ENCODE results near the gene GATAD2B. TPM values are rescaled to one million over a fixed set of nuclear protein-coding genes. Genes with fewer than 3 reads are reported as not detected.

Gene GATAD2B
- polyA plus RNA-seq (2013, experiment 1 of 2) = 24.6 TPM
- polyA plus RNA-seq (2013, experiment 2 of 2) = 17.9 TPM

GRCh38 chr1:153922972-153923925, at the start of gene GATAD2B:
GATAD2B (minus strand) TSS chr1:153922972; CDS start chr1:153828347, 94,625 bp downstream.
- 0% methylated on average over 47 to 48 of the region's 53 CpGs for WGBS, 2 experiments (ENCODE audit: insufficient coverage in 2 of 2)
- peaks cover 17% of the 10 kb centered on the region for H3K4me1 ChIP-seq (ENCODE audit: control insufficient read depth, insufficient read depth, low read length, poor library complexity, severe bottlenecking)
- H3K9me3 ChIP-seq (ENCODE audit: control insufficient read depth, low read length) = no peaks in the 10 kb centered on the region
- peak within 1 kb of the TSS; percentile 89 for H3K27ac ChIP-seq (ENCODE audit: low read depth, low read length, severe bottlenecking)
- peak within 1 kb of the TSS; percentile 87 for H3K4me3 ChIP-seq (ENCODE audit: extremely low read depth, insufficient read depth, low read length, poor library complexity, severe bottlenecking)
- H3K36me3 ChIP-seq (ENCODE audit: control insufficient read depth, insufficient read depth, low read length) = peaks cover 14% of the 10 kb centered on the region

GRCh38 chr1:153970346-153970745, 47.6 kb upstream of the GATAD2B start:
- H3K4me1 ChIP-seq (ENCODE audit: control insufficient read depth, insufficient read depth, low read length, poor library complexity, severe bottlenecking) = peaks cover 8% of the 10 kb centered on the region
- no peak overlapping the region for H3K27ac ChIP-seq (ENCODE audit: low read depth, low read length, severe bottlenecking)
- peaks cover 20% of the 10 kb centered on the region for H3K36me3 ChIP-seq (ENCODE audit: control insufficient read depth, insufficient read depth, low read length)
- no peak overlapping the region for H3K4me3 ChIP-seq (ENCODE audit: extremely low read depth, insufficient read depth, low read length, poor library complexity, severe bottlenecking)
- no peaks in the 10 kb centered on the region for H3K9me3 ChIP-seq (ENCODE audit: control insufficient read depth, low read length)
- WGBS, 2 experiments (ENCODE audit: insufficient coverage in 2 of 2) = 89 to 93% methylated on average over 2 of the region's 2 CpGs

GRCh38 chr1:153968972-153969371, 46.2 kb upstream of the GATAD2B start:
- 100% methylated on average over 1 of the region's 2 CpGs for WGBS, 2 experiments (ENCODE audit: insufficient coverage in 2 of 2)
- H3K4me1 ChIP-seq (ENCODE audit: control insufficient read depth, insufficient read depth, low read length, poor library complexity, severe bottlenecking) = peaks cover 8% of the 10 kb centered on the region
- H3K27ac ChIP-seq (ENCODE audit: low read depth, low read length, severe bottlenecking) = no peak overlapping the region
- no peaks in the 10 kb centered on the region for H3K9me3 ChIP-seq (ENCODE audit: control insufficient read depth, low read length)
- peaks cover 6% of the 10 kb centered on the region for H3K36me3 ChIP-seq (ENCODE audit: control insufficient read depth, insufficient read depth, low read length)
- H3K4me3 ChIP-seq (ENCODE audit: extremely low read depth, insufficient read depth, low read length, poor library complexity, severe bottlenecking) = no peak overlapping the region

GRCh38 chr1:153968408-153968807, 45.6 kb upstream of the GATAD2B start:
- Histone ChIP-seq H3K9me3 (ENCODE audit: control insufficient read depth, low read length) (no peaks in the 10 kb centered on the region), H3K36me3 (ENCODE audit: control insufficient read depth, insufficient read depth, low read length) (peaks cover 1% of the 10 kb centered on the region), H3K4me1 (ENCODE audit: control insufficient read depth, insufficient read depth, low read length, poor library complexity, severe bottlenecking) (peaks cover 8% of the 10 kb centered on the region), H3K4me3 (ENCODE audit: extremely low read depth, insufficient read depth, low read length, poor library complexity, severe bottlenecking) (peak overlapping the region; percentile 61), H3K27ac (ENCODE audit: low read depth, low read length, severe bottlenecking) (no peak overlapping the region)
- 79 to 83% methylated on average over 12 of the region's 13 CpGs for WGBS, 2 experiments (ENCODE audit: insufficient coverage in 2 of 2)

- Histone ChIP-seq H3K27ac (ENCODE audit: low read depth, low read length, severe bottlenecking) (peak overlapping the region; percentile 95), H3K4me3 (ENCODE audit: extremely low read depth, insufficient read depth, low read length, poor library complexity, severe bottlenecking) (peak overlapping the region; percentile 61), H3K9me3 (ENCODE audit: control insufficient read depth, low read length) (no peaks in the 10 kb centered on the region), H3K4me1 (ENCODE audit: control insufficient read depth, insufficient read depth, low read length, poor library complexity, severe bottlenecking) (peaks cover 8% of the 10 kb centered on the region), H3K36me3 (ENCODE audit: control insufficient read depth, insufficient read depth, low read length) (no peaks in the 10 kb centered on the region)
- 47 to 62% methylated on average over 2 of the region's 8 CpGs for WGBS, 2 experiments (ENCODE audit: insufficient coverage in 2 of 2)
Observed at GRCh38 chr1:153968000-153968363, 45.2 kb upstream of the GATAD2B start.

- WGBS, 2 experiments (ENCODE audit: insufficient coverage in 2 of 2) = 1% methylated on average over 50 to 55 of the region's 60 CpGs
- Histone ChIP-seq H3K9me3 (ENCODE audit: control insufficient read depth, low read length) (no peaks in the 10 kb centered on the region), H3K27ac (ENCODE audit: low read depth, low read length, severe bottlenecking) (peak within 1 kb of the TSS; percentile 95), H3K4me1 (ENCODE audit: control insufficient read depth, insufficient read depth, low read length, poor library complexity, severe bottlenecking) (peaks cover 8% of the 10 kb centered on the region), H3K36me3 (ENCODE audit: control insufficient read depth, insufficient read depth, low read length) (no peaks in the 10 kb centered on the region), H3K4me3 (ENCODE audit: extremely low read depth, insufficient read depth, low read length, poor library complexity, severe bottlenecking) (peak within 1 kb of the TSS; percentile 61)
Observed at GRCh38 chr1:153967107-153967999, 44.6 kb upstream of the GATAD2B start, which contains the start of gene CREB3L4. CREB3L4 (plus strand) TSS chr1:153967902; CDS start chr1:153968526, 624 bp downstream.

GRCh38 chr1:153963850-153964331, 41.1 kb upstream of the GATAD2B start:
- peak overlapping the region; percentile 96 for H3K27ac ChIP-seq (ENCODE audit: low read depth, low read length, severe bottlenecking)
- peak overlapping the region; percentile 75 for H3K4me3 ChIP-seq (ENCODE audit: extremely low read depth, insufficient read depth, low read length, poor library complexity, severe bottlenecking)
- no peaks in the 10 kb centered on the region for H3K9me3 ChIP-seq (ENCODE audit: control insufficient read depth, low read length)
- peaks cover 15% of the 10 kb centered on the region for H3K4me1 ChIP-seq (ENCODE audit: control insufficient read depth, insufficient read depth, low read length, poor library complexity, severe bottlenecking)
- peaks cover 29% of the 10 kb centered on the region for H3K36me3 ChIP-seq (ENCODE audit: control insufficient read depth, insufficient read depth, low read length)
- 0 to 1% methylated on average over 18 to 20 of the region's 22 CpGs for WGBS, 2 experiments (ENCODE audit: insufficient coverage in 2 of 2)

- H3K4me1 ChIP-seq (ENCODE audit: control insufficient read depth, insufficient read depth, low read length, poor library complexity, severe bottlenecking) = peaks cover 11% of the 10 kb centered on the region
- H3K9me3 ChIP-seq (ENCODE audit: control insufficient read depth, low read length) = no peaks in the 10 kb centered on the region
- H3K36me3 ChIP-seq (ENCODE audit: control insufficient read depth, insufficient read depth, low read length) = peaks cover 29% of the 10 kb centered on the region
- peak within 1 kb of the TSS; percentile 96 for H3K27ac ChIP-seq (ENCODE audit: low read depth, low read length, severe bottlenecking)
- 0% methylated on average over 38 to 48 of the region's 54 CpGs for WGBS, 2 experiments (ENCODE audit: insufficient coverage in 2 of 2)
- peak within 1 kb of the TSS; percentile 75 for H3K4me3 ChIP-seq (ENCODE audit: extremely low read depth, insufficient read depth, low read length, poor library complexity, severe bottlenecking)
Observed at GRCh38 chr1:153963030-153963849, 40.5 kb upstream of the GATAD2B start, which contains the start of gene SLC39A1. SLC39A1 (minus strand) TSS chr1:153963537; CDS start chr1:153962715, 822 bp downstream.

GRCh38 chr1:153962088-153963029, 39.6 kb upstream of the GATAD2B start:
- H3K27ac ChIP-seq (ENCODE audit: low read depth, low read length, severe bottlenecking) = peak overlapping the region; percentile 96
- H3K9me3 ChIP-seq (ENCODE audit: control insufficient read depth, low read length) = no peaks in the 10 kb centered on the region

More at GRCh38 chr1:153962088-153963029, 39.6 kb upstream of the GATAD2B start:
- Histone ChIP-seq H3K4me1 (ENCODE audit: control insufficient read depth, insufficient read depth, low read length, poor library complexity, severe bottlenecking) (peaks cover 7% of the 10 kb centered on the region), H3K4me3 (ENCODE audit: extremely low read depth, insufficient read depth, low read length, poor library complexity, severe bottlenecking) (peak overlapping the region; percentile 75), H3K36me3 (ENCODE audit: control insufficient read depth, insufficient read depth, low read length) (peaks cover 29% of the 10 kb centered on the region)
- WGBS, 2 experiments (ENCODE audit: insufficient coverage in 2 of 2) = 5 to 18% methylated on average over 3 to 10 of the region's 16 CpGs

All from mesodermal cell (in vitro differentiated cells).